Activated CD8-positive, alpha-beta memory T cell treated with anti-CD3 and anti-CD28 coated beads, Interleukin-2, amount 50 U/mL, for 48 hours (primary cell): ENCODE results near the gene RYR1.

Experiments used
- DNase-seq: peaks from one replicate; pipeline ENCODE4 v3.0.0-alpha.2; 2020

Gene RYR1

DNA sequence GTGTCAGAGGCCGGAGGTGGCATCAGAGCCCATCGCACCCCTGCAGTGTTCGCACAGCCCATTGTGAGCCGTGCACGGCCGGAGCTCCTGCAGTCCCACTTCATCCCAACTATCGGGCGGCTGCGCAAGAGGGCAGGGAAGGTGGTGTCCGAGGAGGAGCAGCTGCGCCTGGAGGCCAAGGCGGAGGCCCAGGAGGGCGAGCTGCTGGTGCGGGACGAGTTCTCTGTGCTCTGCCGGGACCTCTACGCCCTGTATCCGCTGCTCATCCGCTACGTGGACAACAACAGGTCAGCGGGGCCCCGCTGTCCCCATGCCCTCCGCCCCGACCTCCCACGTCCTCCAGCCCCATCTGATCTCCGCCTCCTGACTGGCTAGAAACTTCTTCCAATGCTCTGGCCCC, 85.7 kb downstream of the RYR1 start:
- no peak for DNase-seq

DNA sequence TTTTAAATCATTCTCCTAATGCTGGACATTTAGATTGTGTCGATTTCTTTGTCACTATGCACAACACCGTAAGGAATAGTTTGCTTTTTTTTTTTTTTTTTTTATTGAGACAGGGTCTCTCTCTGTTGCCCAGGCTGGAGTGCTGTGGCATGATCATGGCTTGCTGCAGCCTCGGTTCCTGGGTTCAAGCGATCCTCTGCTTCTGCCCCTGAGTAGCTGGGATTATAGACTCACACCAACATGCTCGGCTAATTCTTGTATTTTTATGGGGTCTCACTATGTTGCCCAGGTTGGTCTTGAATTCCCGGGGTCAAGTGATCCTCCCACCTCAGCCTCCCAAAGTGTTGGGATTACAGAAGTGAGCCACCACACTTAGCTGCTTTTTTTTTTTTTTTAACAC, 86.5 kb downstream of the RYR1 start:
- no peak for DNase-seq

DNA sequence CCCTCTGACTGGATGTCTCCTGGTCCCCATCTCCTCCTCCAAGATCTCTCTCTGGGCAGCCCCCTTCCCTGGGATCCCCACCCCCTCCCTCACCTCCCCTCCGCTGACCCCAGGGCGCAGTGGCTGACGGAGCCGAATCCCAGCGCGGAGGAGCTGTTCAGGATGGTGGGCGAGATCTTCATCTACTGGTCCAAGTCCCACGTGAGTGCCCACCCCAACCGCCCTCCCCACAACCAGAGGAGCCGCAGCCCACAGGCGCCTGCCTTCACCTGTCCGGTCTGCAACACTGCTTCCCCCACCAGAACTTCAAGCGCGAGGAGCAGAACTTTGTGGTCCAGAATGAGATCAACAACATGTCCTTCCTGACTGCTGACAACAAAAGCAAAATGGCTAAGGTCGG, 89.4 kb downstream of the RYR1 start:
- no peak for DNase-seq

GRCh38 chr19:38523319-38523718, 89.8 kb downstream of the RYR1 start:
- DNase-seq: no peak

DNA sequence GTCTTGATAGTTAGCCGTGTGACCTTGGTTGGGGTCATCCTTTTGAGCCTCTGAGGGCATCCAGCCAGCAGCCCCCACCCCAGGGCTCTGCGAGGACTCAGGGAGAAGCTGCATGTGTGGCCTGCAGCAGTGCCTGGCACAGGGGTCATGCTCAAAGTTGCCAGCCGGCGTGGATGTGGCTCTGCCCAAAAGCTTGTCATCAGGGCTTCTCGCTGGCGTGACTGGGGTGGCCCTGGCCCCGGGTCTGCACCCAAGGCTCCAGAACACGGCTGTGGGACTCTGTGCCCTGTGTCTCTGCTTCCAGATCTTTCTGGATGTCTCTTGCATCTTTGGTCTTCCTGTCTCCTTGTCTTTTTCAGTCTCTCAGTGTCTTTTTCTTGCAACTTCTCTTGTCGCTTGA, 90.9 kb downstream of the RYR1 start:
- DNase-seq: no peak

- DNase-seq: no peak
Measured at GRCh38 chr19:38524994-38525634, 91.6 kb downstream of the RYR1 start.

DNA sequence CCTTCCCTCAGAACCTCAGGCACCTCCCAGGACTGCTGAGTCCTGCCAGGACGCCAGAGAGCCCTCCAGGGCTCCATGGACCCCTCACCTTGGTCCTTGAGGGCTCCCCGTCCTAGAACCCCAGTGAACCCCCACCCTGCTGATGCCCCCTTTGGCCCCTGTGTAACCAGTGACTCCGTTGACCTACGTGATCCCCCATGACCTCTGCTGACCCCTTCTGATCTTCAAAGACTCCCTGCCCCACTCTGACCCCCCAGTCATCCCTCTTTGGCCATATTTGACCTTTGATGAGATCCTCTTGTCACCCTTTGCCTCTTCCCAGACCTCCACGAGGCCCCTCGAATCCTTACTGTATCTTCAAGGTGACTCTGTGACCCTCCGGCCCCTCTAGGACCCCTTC, 92.9 kb downstream of the RYR1 start:
- no peak for DNase-seq

GRCh38 chr19:38527466-38528136, 94.1 kb downstream of the RYR1 start:
- no peak for DNase-seq

- no peak for DNase-seq
Measured at GRCh38 chr19:38528213-38528755, 94.8 kb downstream of the RYR1 start.

DNA sequence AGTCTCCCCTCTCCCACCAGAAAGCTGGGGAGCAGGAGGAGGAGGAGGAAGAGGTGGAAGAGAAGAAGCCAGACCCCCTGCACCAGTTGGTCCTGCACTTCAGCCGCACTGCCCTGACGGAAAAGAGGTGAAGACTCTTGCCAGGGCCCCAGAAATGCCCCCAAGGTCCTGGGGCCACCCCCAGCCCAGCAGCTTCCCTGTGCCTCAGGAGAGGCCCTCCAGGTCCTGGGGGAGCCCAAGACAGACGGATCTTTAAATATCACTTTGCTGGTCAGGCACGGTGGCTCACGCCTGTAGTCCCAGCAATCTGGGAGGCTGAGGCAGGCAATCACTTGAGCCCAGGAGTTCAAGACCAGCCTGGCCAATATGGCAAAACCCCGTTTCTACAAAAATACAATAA, 95.4 kb downstream of the RYR1 start:
- DNase-seq: no peak

DNA sequence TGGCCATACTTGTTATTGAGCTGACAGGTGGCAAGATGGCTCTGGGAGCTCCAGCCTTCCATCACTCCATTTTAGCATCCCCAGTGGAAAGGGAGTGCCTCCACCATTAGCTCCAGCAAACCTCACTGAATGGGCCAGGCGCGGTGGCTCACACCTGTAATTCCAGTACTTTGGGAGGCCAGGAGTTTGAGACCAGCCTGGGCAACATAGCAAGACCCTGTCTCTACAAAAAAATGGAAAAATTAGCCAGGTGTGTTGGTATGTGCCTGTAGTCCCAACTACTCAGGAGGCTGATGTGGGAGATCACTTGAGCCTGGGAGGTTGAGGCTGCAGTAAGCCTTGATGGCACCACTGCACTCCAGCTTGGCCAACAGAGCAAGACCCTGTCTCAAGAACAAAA, 98.0 kb downstream of the RYR1 start:
- DNase-seq: no peak

DNA sequence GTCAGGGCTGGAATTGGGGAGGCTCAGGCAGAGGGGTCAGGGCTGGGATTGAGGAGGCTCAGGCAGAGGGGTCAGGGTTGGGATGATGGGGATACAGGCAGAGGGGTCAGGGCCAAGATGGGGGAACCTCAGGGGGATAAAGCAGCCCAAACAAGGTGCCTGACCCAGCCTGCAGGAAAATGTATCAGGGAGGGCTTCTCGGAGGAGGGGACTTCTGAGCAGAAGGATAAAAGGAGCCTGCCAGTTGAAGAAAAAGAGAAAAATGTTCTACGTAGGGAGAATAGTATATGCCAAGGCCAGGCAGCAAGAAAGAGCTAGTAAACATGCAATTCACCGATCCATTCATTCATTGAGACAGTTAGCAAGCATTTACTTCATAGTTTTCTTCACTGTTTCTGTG, 99.4 kb downstream of the RYR1 start:
- no peak for DNase-seq

- no peak for DNase-seq
Measured at GRCh38 chr19:38534574-38534973, 101.1 kb downstream of the RYR1 start.

- no peak for DNase-seq
Measured at GRCh38 chr19:38535212-38535611, 101.7 kb downstream of the RYR1 start.

GRCh38 chr19:38537071-38537936, 103.8 kb downstream of the RYR1 start:
- DNase-seq: no peak

DNA sequence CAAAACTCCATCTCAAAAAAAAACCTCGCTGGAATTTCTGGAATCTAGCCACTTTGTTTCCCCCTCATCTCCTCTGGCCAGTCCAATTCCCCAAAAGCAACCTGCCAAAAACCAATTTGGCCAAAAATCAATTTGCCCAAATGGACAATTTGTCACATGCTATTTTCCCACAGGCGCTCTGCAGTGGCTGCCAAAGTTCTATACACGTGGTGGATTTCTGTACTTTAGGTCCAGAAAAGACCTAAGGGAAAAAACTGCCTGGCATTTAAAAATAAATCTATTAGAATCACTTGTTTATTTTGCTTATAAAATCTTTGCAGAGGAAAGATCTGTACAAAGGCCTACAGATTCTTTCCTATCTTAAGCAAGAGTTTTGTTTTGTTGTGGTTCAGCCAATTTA, 104.9 kb downstream of the RYR1 start:
- DNase-seq: no peak

- no peak for DNase-seq
Measured at GRCh38 chr19:38538793-38539528, 105.5 kb downstream of the RYR1 start.

DNA sequence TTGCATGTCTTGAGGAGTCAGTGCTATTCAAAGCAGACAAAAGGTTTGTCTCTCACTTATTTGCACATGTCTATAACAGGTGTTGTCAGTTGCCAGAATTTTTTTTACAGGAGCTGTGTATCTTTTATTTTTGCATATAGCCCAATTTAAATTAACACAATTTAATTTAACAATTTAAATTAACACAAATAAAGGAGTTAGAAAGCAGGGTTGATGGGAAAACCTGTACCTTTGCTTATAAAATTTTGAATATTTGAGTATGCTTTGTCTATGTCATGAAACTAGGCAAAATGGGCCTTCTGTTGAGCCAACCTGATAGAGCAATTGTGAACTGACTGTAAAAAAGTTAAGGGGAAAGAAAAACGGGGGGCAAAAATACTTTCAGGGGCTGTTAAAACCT, 106.3 kb downstream of the RYR1 start:
- no peak for DNase-seq

DNA sequence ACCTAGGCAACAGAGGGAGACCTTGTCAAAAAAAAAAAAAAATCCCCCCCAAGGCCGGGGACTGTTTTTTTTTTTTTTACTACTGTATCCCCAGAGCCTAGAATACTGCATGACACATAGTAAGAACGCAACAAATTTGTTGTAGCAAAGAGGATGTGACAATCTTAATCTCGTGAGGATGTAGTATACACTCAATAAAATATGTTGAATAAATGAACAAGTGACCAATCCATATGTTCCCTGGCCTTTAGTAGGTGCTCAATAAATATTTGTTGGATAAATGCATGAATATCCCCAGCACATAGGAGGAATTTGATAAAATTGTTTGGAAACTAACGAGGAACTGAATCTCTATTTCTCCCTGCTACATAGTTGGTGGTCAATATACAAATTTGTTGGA, 108.5 kb downstream of the RYR1 start:
- no peak for DNase-seq

DNA sequence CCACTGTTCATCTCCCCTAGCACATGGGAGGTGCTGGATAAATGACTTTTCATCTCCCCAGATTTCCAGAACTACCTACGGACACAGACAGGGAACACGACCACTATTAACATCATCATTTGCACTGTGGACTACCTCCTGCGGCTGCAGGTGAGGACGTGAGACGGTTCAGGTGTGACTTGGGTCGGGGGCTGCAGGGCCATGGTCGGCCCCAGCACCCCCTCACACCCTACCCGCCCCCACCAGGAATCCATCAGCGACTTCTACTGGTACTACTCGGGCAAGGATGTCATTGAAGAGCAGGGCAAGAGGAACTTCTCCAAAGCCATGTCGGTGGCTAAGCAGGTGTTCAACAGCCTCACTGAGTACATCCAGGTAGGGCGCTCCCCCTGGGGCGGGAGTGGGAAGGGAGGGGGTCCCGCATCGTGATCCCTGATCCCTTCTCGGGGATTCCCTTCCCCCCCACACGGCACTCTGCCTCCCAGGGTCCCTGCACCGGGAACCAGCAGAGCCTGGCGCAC, 109.9 kb downstream of the RYR1 start:
- no peak for DNase-seq

GRCh38 chr19:38543807-38544568, 110.5 kb downstream of the RYR1 start:
- no peak for DNase-seq
